Ovary (tissue), 9 donors: ENCODE measurements around the gene CD8A. TPM values are rescaled to one million over a fixed set of nuclear protein-coding genes. Genes with fewer than 3 reads are reported as not detected.
A peak's percentile ranks its signal among the peaks of the same experiment; 100 is the strongest.

Experiments
- DNase-seq, 5 donors: peaks; one replicate each; pipeline ENCODE4 v3.0.0-alpha.2; 2019 to 2020
- H3K27ac ChIP-seq, 2 donors: fragments of 200-600 bp; one replicate each; pipeline versions ENCODE4 v1.5.1 to v1.8.0; 2019 to 2022
- H3K27me3 ChIP-seq: fragments of 200-600 bp; one replicate; pipeline ENCODE4 v1.8.0; 2022
- H3K36me3 ChIP-seq: fragments of 200-600 bp; sonication (generic); one replicate; pipeline ENCODE4 v1.5.1; 2019
- H3K4me1 ChIP-seq: one replicate; pipeline ENCODE4 v1.8.1; 2013; ENCODE audit warnings: mild to moderate bottlenecking, moderate library complexity; ENCODE audit not compliant: insufficient read depth
- H3K4me3 ChIP-seq: fragments of 200-600 bp; sonication (generic); one replicate; pipeline ENCODE4 v1.5.1; 2017
- H3K9me3 ChIP-seq, 2 donors: fragments of 200-600 bp in 1 of 2; sonication (generic) in 1 of 2; one replicate each; pipeline versions ENCODE4 v1.5.1 to v1.8.1; 2013 to 2019; ENCODE audit warnings: mild to moderate bottlenecking in 1 of 2, moderate library complexity in 1 of 2
- EP300 ChIP-seq: sonication (generic); formaldehyde crosslinking; IDR thresholded peaks from one replicate; pipeline ENCODE4 v1.6.1; 2017; ENCODE audit warnings: antibody characterized with exemption
- POLR2A ChIP-seq: fragments of 450-650 bp; IDR thresholded peaks from one replicate; pipeline ENCODE4 v1.6.1; 2017; ENCODE audit warnings: antibody characterized with exemption, mild to moderate bottlenecking, moderate library complexity
- WGBS, 3 donors: extraction: QIAGEN DNeasy Blood & Tissue Kit in 1 of 3; methylation state at CpG; one replicate each; pipeline versions ENCODE4 v1.1.5 to v1.1.7; 2013 to 2017; 5-methylcytosine and 5-hydroxymethylcytosine counted together
- intact Hi-C, 4 donors: fragments of 100-400 bp; cut with DNase I; formaldehyde crosslinking; loops; one replicate each; pipeline versions ENCODE4 v1.11.0 to v1.15.1; 2022 to 2023
- polyA plus RNA-seq, 2 donors: library from polyadenylated mRNA; stranded (reverse); fragments of 200-250 nt in 1 of 2; fragments of 350-450 nt in 1 of 2; fragmentation: Illumina TruSeq in 1 of 2; extraction: RNeasy Lipid Tissue Mini Kit (QIAGEN cat#74804) in 1 of 2; gene quantifications; one replicate each; pipeline ENCODE4 v1.2.3, GENCODE V29; 2013 to 2014
- total RNA-seq, 7 donors: library from RNA; depleted of rRNA in 2 of 7; stranded (reverse); fragments of >200 nt in 2 of 7; fragmentation: NEBNext Ultra II Directional in 3 of 7; extraction: Animal tissue kit (Norgen Biotek cat#: 25700) in 3 of 7; gene quantifications; one replicate each; pipeline versions ENCODE4 v1.1.0 to v1.2.4, GENCODE V29; 2016 to 2023
- TF ChIP-seq, protein P1 (sequence below), 3 donors: fragments of 450-650 bp in 2 of 3; fragments of 200-600 bp in 1 of 3; IDR thresholded peaks; one replicate each; pipeline versions ENCODE4 v1.5.1 to v1.8.0; 2016 to 2022; ENCODE audit warnings: antibody characterized with exemption in 3 of 3, mild to moderate bottlenecking in 1 of 3
- donor health status: DM: no; HTN: no; CAD: no; lungs with moderate emphysema.
- donor health status: DM: no; HTN: no; CAD: no.
- donor health status: Bipolar disorder and iron deficiency.
- donor health status: DM: yes; HTN: yes; CAD: no.
- donor health status: DM: no; HTN: no; CAD: no.
- donor health status: DM: yes; HTN: yes; CAD: no.

The CD8A gene
- total and polyA plus RNA-seq, 9 donors = 0.53 to 10.0 (median 1.1) TPM

DNA sequence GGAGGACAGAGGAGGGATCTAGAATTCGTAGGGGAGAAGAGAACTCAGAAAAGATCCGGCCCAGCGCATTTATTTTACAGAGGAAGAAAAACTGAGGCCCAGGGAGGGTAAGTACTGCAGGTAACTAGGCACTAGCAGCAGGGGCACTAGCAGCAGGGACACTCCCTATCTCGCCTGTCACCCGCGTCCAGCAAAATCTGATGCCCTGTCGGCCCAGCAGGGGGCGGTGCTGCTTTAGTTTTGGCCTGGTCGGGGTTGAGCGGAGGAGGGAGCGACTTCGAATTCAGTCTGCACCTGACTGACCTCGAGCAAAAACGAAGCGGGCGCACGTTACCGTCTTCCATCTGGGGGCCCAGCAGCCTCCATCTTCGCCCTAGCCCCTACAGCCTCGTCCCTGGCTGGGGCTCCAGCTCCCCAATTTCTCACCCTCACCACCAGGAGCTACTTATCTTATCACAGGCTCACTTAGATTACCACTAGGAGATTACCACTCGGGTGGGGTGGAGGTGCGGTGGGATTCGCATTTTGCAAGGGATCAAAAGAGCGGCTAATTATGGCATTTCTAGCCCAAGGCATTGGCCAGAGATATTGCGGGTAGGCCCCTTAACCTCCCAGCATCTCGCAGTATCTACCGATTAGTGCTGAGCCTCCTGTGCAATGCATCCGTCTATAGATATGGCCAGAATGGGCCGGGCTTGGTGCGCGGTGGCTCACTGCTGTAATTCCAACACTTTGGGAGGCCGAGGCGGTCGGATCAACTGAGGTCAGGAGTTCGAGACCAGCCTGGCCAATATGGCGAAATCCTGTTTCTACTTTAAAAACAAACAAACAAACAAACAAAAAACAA, 17.8 kb upstream of the CD8A start:
- 16 to 24% (median 20%) methylated on average over 36 of the region's 36 CpGs for WGBS, 3 donors
- TF ChIP-seq POLR2A = no peak
- TF ChIP-seq, protein P1, sequence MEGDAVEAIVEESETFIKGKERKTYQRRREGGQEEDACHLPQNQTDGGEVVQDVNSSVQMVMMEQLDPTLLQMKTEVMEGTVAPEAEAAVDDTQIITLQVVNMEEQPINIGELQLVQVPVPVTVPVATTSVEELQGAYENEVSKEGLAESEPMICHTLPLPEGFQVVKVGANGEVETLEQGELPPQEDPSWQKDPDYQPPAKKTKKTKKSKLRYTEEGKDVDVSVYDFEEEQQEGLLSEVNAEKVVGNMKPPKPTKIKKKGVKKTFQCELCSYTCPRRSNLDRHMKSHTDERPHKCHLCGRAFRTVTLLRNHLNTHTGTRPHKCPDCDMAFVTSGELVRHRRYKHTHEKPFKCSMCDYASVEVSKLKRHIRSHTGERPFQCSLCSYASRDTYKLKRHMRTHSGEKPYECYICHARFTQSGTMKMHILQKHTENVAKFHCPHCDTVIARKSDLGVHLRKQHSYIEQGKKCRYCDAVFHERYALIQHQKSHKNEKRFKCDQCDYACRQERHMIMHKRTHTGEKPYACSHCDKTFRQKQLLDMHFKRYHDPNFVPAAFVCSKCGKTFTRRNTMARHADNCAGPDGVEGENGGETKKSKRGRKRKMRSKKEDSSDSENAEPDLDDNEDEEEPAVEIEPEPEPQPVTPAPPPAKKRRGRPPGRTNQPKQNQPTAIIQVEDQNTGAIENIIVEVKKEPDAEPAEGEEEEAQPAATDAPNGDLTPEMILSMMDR (IDR thresholded peaks at IDR 0.05) = peak; percentile 50 to 70 (median 64)
- Histone ChIP-seq H3K4me1 (no peaks in the 10 kb centered on the region), H3K27me3 (no peaks in the 10 kb centered on the region), H3K9me3 (no peaks in the 10 kb centered on the region), H3K4me3 (peak overlapping the region; percentile 39), H3K36me3 (no peaks in the 10 kb centered on the region), H3K27ac (no peak overlapping the region)
- intact Hi-C loops = no loop called here
- DNase-seq = peak; percentile 62 to 82 (median 74)

DNA sequence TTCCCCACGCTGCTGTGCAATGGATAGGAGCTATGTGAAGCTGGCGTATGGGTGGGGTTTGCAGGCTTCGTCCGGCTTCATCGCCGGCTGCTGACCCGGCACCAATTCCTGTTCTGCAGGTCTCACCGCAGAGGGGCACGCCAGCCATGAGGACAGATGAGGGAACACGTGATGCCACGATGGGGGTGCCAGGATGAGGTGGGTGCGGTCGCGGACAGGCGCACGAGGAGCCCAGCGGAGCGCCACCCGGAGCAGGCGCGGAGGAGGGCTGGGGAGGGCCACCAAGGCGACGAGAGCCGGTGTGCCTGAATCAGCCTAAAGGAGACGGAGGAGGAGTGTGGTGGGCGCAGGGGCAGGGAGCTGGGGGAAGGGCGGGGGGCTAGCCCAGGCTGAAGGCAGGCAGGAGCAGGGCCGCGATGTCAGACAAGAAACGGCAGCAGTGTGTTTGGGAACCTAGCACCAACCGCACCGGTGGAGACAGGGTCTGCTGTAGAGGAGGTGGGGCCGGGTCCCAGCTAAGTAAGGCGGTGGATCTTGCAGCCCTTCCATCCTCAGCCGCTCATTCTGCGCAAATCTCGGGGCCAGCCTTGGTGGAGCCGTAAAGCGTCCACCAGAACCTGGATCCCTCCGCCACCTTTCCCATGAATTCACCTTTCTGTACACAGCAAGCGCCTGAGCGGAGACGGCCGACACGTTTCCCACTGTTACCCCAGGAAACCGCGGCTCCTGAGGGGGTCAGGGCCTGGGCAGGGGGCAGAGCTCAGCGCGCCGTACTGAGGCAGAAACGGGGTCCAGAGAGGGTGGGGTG, 17.0 kb upstream of the CD8A start:
- Histone ChIP-seq H3K4me3 (peak overlapping the region; percentile 39), H3K36me3 (no peaks in the 10 kb centered on the region), H3K27me3 (no peaks in the 10 kb centered on the region), H3K27ac (no peak overlapping the region), H3K4me1 (no peaks in the 10 kb centered on the region), H3K9me3 (no peaks in the 10 kb centered on the region)
- intact Hi-C loops = no loop called here
- TF ChIP-seq EP300 (no peak), POLR2A (no peak)
- TF ChIP-seq, protein P1 (IDR thresholded peaks at IDR 0.05) = no peak
- 0 to 1% (median 0%) methylated on average over 41 to 51 of the region's 51 CpGs for WGBS, 3 donors
- DNase-seq = peak in 4 of 5 donors; percentile 25 to 55 (median 37)

DNA sequence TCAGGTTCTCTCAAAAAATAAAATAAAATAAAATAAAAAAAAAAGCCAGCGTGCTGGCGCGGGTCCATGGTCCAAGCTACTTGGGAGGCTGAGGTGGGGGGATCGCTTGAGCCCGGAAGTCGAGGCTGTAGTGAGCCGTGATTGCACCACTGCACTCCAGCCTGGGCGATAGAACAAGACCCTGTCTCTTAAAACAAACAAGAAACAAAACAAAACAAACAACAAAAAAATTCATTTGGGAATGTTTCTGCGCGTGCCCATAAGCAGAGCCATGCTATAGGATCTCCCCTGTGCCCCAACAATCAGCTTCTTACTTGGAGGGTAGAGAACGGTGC, 16.4 kb upstream of the CD8A start:
- DNase-seq = no peak
- TF ChIP-seq, protein P1 (IDR thresholded peaks at IDR 0.05) = no peak
- TF ChIP-seq EP300 (no peak), POLR2A (no peak)
- no peaks in the 10 kb centered on the region for H3K9me3 ChIP-seq
- 13 to 25% (median 17%) methylated on average over 11 of the region's 11 CpGs for WGBS, 3 donors
- peak overlapping the region; percentile 39 for H3K4me3 ChIP-seq
- no peaks in the 10 kb centered on the region for H3K4me1 ChIP-seq
- no peaks in the 10 kb centered on the region for H3K27me3 ChIP-seq
- no peak overlapping the region for H3K27ac ChIP-seq
- intact Hi-C loops = no loop called here
- H3K36me3 ChIP-seq = no peaks in the 10 kb centered on the region

DNA sequence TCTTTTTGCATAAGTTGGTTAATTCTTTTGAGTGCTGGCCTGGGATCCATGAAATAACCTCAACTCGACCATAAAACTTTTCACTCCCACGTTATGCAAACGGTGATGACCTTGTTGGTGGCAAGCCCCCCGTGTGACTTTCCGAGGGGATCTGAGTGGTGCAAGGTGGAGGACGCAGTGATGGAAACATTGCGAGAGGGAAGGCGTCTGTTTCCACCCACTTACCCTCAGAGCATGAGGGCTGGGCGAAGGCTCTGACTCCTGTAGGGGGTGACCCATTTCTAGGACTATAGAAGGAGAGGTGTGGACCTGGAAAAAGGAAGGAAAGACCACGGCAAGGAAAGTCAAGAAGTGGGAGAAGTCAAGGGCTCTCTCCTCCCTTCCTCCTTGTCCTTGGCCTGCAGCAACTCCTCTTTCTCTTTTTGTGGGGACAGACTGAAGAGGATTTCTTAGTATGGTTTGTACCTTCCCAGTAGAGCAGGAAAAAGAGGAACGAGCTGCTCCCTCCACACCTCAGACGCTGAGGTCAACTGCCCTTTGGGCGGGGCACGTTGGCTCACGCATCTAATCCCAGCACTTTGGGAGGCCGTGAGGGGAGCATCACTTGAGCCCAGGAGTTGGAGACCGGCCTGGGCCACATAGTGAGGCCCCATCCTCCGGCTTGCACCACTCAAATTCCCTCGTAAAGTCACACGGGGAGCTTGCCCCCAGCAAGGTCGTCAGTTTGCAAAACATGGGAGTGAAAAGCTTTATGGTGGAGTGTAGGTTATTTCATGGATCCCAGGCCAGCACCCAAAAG, 15.5 kb upstream of the CD8A start:
- WGBS, 3 donors = 76 to 81% (median 77%) methylated on average over 21 of the region's 21 CpGs
- intact Hi-C loops = no loop called here

More for the DNA sequence above, 15.5 kb upstream of the CD8A start:
- no peaks in the 10 kb centered on the region for H3K27me3 ChIP-seq
- H3K4me1 ChIP-seq = no peaks in the 10 kb centered on the region
- TF ChIP-seq POLR2A = no peak
- TF ChIP-seq EP300 = no peak
- TF ChIP-seq, protein P1 (IDR thresholded peaks at IDR 0.05) = no peak
- no peak overlapping the region for H3K27ac ChIP-seq
- H3K36me3 ChIP-seq = no peaks in the 10 kb centered on the region
- no peak overlapping the region for H3K4me3 ChIP-seq
- H3K9me3 ChIP-seq = no peaks in the 10 kb centered on the region
- DNase-seq = no peak
